HG02763 (cell line): ENCODE data around the gene CSK.

Experiments
- ATAC-seq: cut with Tn5 transposase; IDR thresholded peaks from one replicate; pipeline ENCODE4 v1.9.1; 2021; ENCODE audit warnings: mild to moderate bottlenecking, moderate library complexity; ENCODE audit not compliant: unreplicated experiment

The CSK gene

DNA sequence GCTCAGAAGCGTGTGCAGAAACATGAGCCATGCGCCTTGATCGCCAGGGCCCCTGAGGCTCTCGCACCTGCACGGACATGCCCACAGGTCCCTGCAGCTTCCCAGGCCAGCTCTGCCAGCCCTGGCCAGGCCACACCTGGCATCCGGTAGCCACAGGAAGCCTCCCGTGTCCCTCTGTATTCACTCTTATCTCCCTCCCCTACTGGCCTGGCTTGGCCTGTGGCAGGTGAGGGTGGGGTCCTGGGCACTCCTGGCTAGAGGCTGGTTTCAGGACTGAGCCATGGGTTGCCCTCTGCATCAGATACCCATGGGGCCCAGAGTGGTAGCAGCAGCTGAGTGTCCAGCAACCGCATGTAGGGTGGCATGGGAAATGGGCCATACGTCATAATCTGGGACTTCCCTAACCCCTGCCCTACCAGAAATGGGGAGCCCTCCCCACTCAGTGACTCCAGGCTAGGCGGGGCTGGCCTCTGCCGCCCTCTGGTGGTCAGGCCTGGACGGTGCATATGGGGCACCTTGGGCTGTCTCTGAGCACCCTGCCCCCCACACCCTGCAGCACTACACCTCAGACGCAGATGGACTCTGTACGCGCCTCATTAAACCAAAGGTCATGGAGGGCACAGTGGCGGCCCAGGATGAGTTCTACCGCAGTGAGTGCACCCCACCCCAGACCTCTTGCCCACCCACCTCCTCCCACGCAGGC, 18.1 kb downstream of the CSK start:
- peak; percentile 72 for ATAC-seq

GRCh38 chr15:74800559-74801094, 18.7 kb downstream of the CSK start:
- no peak for ATAC-seq

DNA sequence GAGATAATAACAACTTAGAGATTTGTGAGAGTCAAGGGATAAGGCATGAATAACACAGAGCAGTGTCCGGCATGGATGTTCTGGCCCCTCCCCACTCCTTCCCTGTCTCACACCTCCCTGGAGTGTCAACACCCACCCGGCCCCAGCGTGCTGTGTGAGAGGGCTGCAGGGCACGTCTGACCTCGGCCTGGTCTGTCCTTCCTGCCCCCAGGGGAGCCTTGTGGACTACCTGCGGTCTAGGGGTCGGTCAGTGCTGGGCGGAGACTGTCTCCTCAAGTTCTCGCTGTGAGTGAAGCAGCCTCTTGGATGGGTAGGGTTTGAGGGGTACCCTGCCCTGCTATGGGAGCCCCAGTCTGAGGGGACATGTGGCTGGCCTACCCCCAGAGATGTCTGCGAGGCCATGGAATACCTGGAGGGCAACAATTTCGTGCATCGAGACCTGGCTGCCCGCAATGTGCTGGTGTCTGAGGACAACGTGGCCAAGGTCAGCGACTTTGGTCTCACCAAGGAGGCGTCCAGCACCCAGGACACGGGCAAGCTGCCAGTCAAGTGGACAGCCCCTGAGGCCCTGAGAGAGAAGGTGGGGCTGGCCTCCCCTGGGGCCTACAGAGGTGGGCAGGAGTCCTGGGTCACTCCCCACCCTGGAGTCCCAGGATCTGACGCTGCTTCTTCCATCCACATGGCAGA, 19.6 kb downstream of the CSK start:
- ATAC-seq = no peak

GRCh38 chr15:74802290-74802689, 20.4 kb downstream of the CSK start:
- ATAC-seq = no peak

DNA sequence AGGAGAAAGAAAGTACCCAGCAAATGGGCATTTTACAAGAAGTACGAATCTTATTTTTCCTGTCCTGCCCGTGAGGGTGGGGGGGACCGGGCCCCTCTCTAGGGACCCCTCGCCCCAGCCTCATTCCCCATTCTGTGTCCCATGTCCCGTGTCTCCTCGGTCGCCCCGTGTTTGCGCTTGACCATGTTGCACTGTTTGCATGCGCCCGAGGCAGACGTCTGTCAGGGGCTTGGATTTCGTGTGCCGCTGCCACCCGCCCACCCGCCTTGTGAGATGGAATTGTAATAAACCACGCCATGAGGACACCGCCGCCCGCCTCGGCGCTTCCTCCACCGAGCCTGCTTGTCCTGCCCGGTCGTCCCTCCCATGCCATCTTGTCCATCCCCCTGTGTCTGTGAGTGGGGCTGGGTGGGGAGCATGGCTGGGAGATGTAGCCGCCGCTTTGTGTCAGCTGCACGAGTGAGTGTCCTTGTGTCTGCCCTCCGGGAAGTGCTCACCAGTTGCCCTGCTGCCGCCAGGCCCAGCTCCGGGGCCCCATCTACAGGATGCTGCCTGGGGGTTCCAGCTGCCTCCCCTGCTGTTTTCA, 21.1 kb downstream of the CSK start:
- no peak for ATAC-seq

GRCh38 chr15:74804935-74805334, 23.1 kb downstream of the CSK start:
- ATAC-seq = no peak

GRCh38 chr15:74807282-74807681, 25.4 kb downstream of the CSK start:
- no peak for ATAC-seq

GRCh38 chr15:74808078-74808839, 26.4 kb downstream of the CSK start:
- no peak for ATAC-seq

GRCh38 chr15:74808840-74809229, 27.0 kb downstream of the CSK start:
- ATAC-seq = no peak

- ATAC-seq = no peak
Observed at GRCh38 chr15:74809242-74809641, 27.4 kb downstream of the CSK start.

DNA sequence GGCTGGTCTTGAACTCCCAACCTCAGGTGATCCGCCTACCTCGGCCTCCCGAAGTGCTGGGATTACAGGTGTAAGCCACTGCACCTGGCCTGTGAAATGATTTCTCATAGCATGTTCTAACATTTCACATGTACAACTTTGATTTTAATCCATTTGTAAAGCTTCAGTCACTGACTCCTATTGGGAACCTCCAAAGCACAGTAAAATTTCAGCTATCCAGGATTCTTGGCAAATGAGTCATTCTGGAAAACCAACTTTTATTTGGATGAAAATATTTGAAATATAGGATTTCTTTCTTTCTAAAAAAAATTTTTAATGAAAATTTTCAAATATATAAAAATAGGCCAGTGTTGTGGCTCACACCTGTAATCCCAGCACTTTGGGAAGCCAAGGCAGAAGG, 28.1 kb downstream of the CSK start:
- ATAC-seq = no peak

- no peak for ATAC-seq
Observed at GRCh38 chr15:74812533-74812932, 30.7 kb downstream of the CSK start, which contains the start of gene LMAN1L. LMAN1L (plus strand) TSS chr15:74812835; CDS start chr15:74812855, 20 bp downstream.

- no peak for ATAC-seq
Observed at GRCh38 chr15:74815121-74815934, 33.4 kb downstream of the CSK start.

DNA sequence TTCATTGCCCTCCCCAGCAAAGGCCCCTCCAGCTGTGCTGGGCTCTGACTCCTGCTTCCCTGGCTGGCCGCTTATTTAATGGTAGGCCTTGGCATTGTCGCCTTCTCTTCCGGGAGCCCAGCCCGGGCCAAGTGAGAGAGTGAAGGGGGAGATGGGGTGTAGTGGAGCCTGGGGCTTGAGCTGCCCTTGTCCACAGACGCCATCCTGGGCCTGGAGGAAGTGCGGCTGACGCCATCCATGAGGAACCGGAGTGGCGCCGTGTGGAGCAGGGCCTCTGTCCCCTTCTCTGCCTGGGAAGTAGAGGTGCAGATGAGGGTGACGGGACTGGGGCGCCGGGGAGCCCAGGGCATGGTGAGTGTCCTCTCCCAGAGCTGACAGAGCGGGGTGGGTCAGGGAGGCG, 34.1 kb downstream of the CSK start:
- ATAC-seq = no peak

- no peak for ATAC-seq
Observed at GRCh38 chr15:74816624-74817369, 34.9 kb downstream of the CSK start.

- no peak for ATAC-seq
Observed at GRCh38 chr15:74817370-74817737, 35.5 kb downstream of the CSK start.

GRCh38 chr15:74820056-74820455, 38.2 kb downstream of the CSK start:
- ATAC-seq = no peak

DNA sequence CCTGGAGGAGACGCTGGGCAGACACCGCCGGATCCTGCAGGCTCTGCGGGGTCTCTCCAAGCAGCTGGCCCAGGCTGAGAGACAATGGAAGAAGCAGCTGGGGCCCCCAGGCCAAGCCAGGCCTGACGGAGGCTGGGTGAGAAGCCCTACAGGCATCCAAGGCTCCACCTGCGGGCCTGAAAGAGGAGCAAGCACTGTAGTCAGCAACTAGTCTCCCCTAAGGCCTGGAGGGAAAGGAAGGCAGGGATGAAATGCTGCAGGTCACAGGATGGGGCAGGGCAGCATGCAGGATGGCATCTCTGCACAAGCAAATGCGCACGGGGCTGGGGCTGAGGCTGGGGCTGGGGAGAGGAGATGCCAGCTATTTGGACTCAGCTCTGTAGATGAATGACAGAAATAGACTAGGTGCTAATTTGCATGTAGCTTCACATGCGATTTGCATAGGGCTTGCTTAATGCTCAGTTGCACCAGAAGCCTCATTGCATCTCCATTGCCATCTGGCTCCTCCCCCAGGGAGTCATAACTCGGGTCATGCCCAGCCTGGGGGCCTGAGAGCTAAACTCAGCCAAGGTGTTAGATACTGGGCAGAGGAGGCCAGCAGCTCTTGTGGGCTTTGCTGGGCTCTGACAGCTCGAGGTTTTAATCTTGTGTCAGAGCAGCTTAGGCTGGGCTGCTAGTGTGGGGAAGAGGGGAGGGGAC, 39.4 kb downstream of the CSK start:
- ATAC-seq = peak; percentile 59

DNA sequence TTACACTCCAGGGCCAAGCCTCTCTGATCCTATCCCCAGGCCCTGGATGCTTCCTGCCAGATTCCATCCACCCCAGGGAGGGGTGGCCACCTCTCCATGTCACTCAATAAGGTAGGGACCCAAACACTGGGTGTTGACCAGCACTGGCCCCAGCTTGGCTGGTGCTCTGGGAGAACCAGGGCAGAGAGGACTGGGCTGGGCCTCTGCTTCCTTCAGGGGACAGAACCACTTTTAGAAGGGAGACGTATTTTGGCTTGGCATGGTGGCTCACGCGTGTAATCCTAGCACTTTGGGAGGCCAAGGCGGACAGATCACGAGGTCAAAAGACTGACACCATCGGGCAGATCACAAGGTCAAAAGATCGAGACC, 39.9 kb downstream of the CSK start:
- ATAC-seq = no peak
